HepG2 (cell line): Measurements from ENCODE around the gene ARHGEF1. TPM values are rescaled to one million over a fixed set of nuclear protein-coding genes. Genes with fewer than 3 reads are reported as not detected.
A peak's percentile ranks its signal among the peaks of the same experiment; 100 is the strongest.

Experiments used
- ETV6 ChIP-seq: sonication (generic); formaldehyde crosslinking; conservative IDR thresholded peaks from 2 replicates; pipeline ENCODE4 v1.4.0; 2020; ENCODE audit warnings: missing genetic modification reagents
- KAT8 ChIP-seq: IDR thresholded peaks from 2 replicates; pipeline ENCODE4 v1.6.1; 2016; ENCODE audit warnings: missing genetic modification reagents, missing compliant biosample characterization
- MEIS2 ChIP-seq: sonication (generic); formaldehyde crosslinking; IDR thresholded peaks from 2 replicates; pipeline ENCODE4 v1.9.0; 2021; ENCODE audit warnings: mild to moderate bottlenecking, missing genetic modification reagents
- RBM22 ChIP-seq: fragments of 200-400 bp; formaldehyde crosslinking; optimal IDR thresholded peaks from 2 replicates; pipeline ENCODE3; 2017; ENCODE audit warnings: mild to moderate bottlenecking, low read length, moderate library complexity
- SKI ChIP-seq: fragments of 450-650 bp; IDR thresholded peaks from one replicate; pipeline ENCODE4 v1.6.1; 2018; ENCODE audit warnings: mild to moderate bottlenecking; ENCODE audit not compliant: partially characterized antibody
- SMARCE1 ChIP-seq: fragments of 450-650 bp; IDR thresholded peaks from 2 replicates; pipeline ENCODE4 v1.6.1; 2017; ENCODE audit warnings: borderline replicate concordance
- SOX5 ChIP-seq: IDR thresholded peaks from 2 replicates; pipeline ENCODE4 v1.6.1; 2016; ENCODE audit warnings: borderline replicate concordance
- ZNF17 ChIP-seq: sonication (generic); formaldehyde crosslinking; IDR thresholded peaks from 2 replicates; pipeline ENCODE4 v1.5.0; 2020; ENCODE audit warnings: mild to moderate bottlenecking, missing genetic modification reagents
- ZNF567 ChIP-seq: sonication (generic); formaldehyde crosslinking; IDR thresholded peaks from 2 replicates; pipeline ENCODE4 v1.8.1; 2023; ENCODE audit warnings: mild to moderate bottlenecking, missing genetic modification reagents, borderline replicate concordance
- polyA plus RNA-seq, 8 experiments: library from polyadenylated mRNA; depleted of rRNA in 3 of 8; stranded (reverse) in 7 of 8; unstranded in 1 of 8; fragments of >200 nt; fragmentation: Illumina TruSeq in 4 of 8; extraction: Trizol in 4 of 8; gene quantifications; 2 replicates each; pipeline versions ENCODE4 v1.2.1 to v1.2.3, GENCODE V29; 2011 to 2016; ENCODE audit warnings: low read depth in 4 of 8, missing spikeins in 1 of 8, mixed read lengths in 1 of 8; ENCODE audit not compliant: insufficient read depth in 1 of 8
- total RNA-seq, 5 experiments: library from RNA; depleted of rRNA; stranded (reverse); fragments of >200 nt; fragmentation: Illumina TruSeq; extraction: Trizol; gene quantifications; 2 replicates each; pipeline ENCODE4 v1.2.3, GENCODE V29; 2016; ENCODE audit warnings: low read depth in 1 of 5
- TF ChIP-seq, protein P1 (sequence below), 2 experiments: fragments of 450-650 bp in 1 of 2; sonication (generic) in 1 of 2; formaldehyde crosslinking in 1 of 2; IDR thresholded peaks; 2 replicates each; pipeline versions ENCODE4 v1.6.1 to v1.8.0; 2016 to 2022; ENCODE audit warnings: antibody characterized with exemption in 1 of 2, mild to moderate bottlenecking in 1 of 2, missing genetic modification reagents in 1 of 2
- TF ChIP-seq, protein P2 (sequence below): sonication (generic); formaldehyde crosslinking; IDR thresholded peaks from 2 replicates; pipeline ENCODE4 v1.8.1; 2023; ENCODE audit warnings: mild to moderate bottlenecking, inconsistent platforms, moderate library complexity, missing genetic modification reagents, borderline replicate concordance
- TF ChIP-seq, protein P3 (sequence below): sonication (generic); formaldehyde crosslinking; IDR thresholded peaks from 2 replicates; pipeline ENCODE4 v1.5.0; 2020; ENCODE audit warnings: mild to moderate bottlenecking, missing genetic modification reagents
- TF ChIP-seq, protein P4 (sequence below): sonication (generic); formaldehyde crosslinking; IDR thresholded peaks from 2 replicates; pipeline ENCODE4 v1.8.0; 2022; ENCODE audit warnings: mild to moderate bottlenecking, missing genetic modification reagents, moderate library complexity

The ARHGEF1 gene
- total and polyA plus RNA-seq, 2 of the 13 experiments (the other 11 are each of a cell fraction or from before 2014, with no cell fraction given): 33.7 to 34.7 TPM

DNA sequence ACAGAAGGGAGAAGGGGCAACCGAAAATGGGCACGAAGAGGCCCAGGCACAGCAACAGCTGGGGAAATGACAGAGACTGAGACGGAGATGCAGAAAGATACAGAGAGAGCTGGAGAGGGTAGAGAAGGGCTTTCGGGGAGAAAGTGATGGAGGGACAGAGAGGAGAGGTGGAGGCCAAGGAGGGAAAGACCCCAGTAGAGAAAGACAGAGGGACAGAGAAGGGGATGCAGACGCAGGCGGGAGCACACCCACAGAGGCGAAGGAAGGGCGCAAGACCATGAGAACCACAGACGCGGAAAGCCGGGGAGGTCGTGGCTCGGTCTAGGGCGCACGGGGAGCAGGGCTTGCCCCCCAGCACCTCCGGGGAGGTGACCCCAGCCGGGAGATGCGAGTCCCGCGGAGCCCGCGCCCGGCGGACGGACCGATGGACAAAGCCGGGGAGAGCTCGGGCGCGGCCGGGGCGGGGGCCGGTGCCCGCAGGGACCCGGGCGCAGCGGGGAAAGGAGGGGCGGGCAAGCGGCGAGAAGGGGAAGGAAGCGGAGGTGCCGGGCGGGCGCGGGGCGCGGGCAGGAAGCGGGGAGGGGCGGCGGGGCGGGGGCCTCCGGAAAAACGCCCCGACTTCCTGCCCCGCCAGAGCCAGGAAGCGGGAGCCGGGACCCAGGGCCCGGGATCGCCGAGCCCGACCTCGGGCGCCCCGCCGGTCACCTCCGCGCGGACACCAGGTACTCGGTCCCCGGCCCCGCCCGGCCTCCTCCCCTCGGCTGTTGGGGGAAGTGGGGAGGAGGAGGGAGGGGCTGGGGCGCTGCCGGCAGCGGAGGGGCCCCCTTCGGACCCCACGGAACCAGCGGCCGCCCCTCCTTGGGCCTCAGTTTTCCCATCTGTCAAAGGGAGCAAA is at the start of gene ARHGEF1 (continued):
- TF ChIP-seq, protein P1, sequence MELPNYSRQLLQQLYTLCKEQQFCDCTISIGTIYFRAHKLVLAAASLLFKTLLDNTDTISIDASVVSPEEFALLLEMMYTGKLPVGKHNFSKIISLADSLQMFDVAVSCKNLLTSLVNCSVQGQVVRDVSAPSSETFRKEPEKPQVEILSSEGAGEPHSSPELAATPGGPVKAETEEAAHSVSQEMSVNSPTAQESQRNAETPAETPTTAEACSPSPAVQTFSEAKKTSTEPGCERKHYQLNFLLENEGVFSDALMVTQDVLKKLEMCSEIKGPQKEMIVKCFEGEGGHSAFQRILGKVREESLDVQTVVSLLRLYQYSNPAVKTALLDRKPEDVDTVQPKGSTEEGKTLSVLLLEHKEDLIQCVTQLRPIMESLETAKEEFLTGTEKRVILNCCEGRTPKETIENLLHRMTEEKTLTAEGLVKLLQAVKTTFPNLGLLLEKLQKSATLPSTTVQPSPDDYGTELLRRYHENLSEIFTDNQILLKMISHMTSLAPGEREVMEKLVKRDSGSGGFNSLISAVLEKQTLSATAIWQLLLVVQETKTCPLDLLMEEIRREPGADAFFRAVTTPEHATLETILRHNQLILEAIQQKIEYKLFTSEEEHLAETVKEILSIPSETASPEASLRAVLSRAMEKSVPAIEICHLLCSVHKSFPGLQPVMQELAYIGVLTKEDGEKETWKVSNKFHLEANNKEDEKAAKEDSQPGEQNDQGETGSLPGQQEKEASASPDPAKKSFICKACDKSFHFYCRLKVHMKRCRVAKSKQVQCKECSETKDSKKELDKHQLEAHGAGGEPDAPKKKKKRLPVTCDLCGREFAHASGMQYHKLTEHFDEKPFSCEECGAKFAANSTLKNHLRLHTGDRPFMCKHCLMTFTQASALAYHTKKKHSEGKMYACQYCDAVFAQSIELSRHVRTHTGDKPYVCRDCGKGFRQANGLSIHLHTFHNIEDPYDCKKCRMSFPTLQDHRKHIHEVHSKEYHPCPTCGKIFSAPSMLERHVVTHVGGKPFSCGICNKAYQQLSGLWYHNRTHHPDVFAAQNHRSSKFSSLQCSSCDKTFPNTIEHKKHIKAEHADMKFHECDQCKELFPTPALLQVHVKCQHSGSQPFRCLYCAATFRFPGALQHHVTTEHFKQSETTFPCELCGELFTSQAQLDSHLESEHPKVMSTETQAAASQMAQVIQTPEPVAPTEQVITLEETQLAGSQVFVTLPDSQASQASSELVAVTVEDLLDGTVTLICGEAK (IDR thresholded peaks at IDR 0.05): no peak
- TF ChIP-seq, protein P1 (CRISPR knock-in tag; IDR thresholded peaks at IDR 0.05): peak; percentile 46; the same call in 1 of the 2 replicates
- TF ChIP-seq, protein P2, sequence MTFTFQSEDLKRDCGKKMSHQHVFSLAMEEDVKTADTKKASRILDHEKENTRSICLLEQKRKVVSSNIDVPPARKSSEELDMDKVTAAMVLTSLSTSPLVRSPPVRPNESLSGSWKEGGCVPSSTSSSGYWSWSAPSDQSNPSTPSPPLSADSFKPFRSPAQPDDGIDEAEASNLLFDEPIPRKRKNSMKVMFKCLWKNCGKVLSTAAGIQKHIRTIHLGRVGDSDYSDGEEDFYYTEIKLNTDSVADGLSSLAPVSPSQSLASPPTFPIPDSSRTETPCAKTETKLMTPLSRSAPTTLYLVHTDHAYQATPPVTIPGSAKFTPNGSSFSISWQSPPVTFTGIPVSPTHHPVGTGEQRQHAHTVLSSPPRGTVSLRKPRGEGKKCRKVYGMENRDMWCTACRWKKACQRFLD (CRISPR knock-in tag): no peak
- TF ChIP-seq SKI (no peak), MEIS2 (peak; percentile 63; the same call in 1 of the 2 replicates), ZNF567 (CRISPR knock-in tag) (no peak), ZNF17 (CRISPR knock-in tag) (no peak), SMARCE1 (no peak), RBM22 (no peak), SOX5 (CRISPR knock-in tag) (no peak), ETV6 (CRISPR knock-in tag) (peak; percentile 81; the same call in 1 of the 2 replicates), KAT8 (CRISPR knock-in tag) (peak; percentile 35; the same call in 1 of the 2 replicates)
- TF ChIP-seq, protein P3, sequence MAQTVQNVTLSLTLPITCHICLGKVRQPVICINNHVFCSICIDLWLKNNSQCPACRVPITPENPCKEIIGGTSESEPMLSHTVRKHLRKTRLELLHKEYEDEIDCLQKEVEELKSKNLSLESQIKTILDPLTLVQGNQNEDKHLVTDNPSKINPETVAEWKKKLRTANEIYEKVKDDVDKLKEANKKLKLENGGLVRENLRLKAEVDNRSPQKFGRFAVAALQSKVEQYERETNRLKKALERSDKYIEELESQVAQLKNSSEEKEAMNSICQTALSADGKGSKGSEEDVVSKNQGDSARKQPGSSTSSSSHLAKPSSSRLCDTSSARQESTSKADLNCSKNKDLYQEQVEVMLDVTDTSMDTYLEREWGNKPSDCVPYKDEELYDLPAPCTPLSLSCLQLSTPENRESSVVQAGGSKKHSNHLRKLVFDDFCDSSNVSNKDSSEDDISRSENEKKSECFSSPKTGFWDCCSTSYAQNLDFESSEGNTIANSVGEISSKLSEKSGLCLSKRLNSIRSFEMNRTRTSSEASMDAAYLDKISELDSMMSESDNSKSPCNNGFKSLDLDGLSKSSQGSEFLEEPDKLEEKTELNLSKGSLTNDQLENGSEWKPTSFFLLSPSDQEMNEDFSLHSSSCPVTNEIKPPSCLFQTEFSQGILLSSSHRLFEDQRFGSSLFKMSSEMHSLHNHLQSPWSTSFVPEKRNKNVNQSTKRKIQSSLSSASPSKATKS (CRISPR knock-in tag): no peak
- TF ChIP-seq, protein P4, sequence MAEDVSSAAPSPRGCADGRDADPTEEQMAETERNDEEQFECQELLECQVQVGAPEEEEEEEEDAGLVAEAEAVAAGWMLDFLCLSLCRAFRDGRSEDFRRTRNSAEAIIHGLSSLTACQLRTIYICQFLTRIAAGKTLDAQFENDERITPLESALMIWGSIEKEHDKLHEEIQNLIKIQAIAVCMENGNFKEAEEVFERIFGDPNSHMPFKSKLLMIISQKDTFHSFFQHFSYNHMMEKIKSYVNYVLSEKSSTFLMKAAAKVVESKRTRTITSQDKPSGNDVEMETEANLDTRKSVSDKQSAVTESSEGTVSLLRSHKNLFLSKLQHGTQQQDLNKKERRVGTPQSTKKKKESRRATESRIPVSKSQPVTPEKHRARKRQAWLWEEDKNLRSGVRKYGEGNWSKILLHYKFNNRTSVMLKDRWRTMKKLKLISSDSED (CRISPR knock-in tag): no peak
